GM04503 (cell line): Measurements from ENCODE around the gene MYADML2.
"Not testable (repeated sequence)": the region's sequence is repeated elsewhere in the genome, so short reads cannot be mapped to it uniquely, and the experiment has no call there.

Experiments
- DNase-seq: peaks from one replicate; pipeline ENCODE4 v3.0.0-alpha.2; 2012; ENCODE audit warnings: low read depth

MYADML2 gene

DNA sequence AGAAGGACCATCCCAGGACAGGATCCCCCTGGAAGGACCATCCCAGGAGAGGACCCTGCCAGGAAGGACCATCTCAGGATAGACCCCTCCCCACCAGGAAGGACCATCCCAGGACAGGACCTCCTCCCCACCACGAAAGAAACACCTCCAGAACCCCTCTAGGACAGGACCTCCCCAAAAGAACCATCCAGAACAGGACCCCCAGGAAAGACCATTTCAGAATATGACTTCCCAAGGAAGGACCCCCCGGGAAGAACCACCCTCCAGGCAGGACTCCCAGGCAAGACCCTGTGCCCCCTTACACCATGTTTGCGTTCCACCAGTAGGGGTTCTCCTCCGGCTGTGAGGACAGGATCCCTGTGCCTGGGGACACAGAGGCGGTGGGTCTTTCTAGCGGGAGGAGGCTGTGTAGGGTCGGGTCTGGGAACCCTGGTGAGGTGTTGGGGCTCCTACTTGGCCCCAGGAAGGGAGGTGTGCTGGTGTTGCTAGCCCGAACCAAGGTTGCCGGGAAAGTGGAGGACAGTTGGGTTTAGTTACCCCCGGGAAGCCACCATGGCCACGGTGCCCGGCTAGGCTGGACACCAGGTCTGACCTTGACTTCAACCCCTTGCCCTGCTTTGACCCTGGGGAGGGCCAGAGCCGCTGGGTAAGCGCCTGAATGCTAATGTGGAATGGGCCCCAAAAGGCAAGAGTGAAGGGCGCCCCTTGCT is 11.8 kb upstream of the MYADML2 start:
- no peak for DNase-seq

DNA sequence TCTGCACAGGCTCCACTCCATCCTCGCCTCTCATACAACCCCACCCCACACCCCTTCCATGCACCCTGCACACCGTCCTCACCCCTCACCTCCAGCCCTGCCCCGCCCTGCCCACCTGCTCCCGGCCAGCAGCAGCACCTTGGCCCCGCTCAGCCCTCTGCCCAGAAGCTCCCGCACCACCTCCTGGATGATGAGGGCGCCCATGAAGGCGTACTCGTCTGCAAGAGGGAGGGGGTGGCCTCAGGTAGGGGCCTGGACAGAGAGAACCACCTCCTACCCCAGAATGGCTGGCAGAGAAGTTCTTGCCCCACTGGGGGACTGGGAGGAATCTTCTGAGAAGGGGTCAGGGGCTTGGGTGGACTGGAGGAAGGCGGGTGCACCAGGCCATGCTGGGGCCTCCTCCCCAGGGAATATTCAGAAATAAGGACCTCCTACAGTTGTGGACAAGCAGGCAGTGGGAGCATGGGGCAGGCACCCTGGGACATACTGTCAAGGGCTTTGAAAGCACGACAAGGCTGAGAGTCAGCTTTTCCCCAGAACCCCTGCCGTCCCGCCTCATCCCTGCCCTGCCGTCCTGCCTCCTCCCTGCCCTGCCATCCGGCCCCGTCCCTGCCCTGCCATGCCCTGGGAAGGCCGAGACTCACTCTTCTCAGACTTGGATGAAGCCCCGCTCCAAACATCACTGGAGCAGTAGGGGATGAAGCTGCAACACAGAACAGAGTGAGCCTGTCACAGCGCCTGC is 10.8 kb upstream of the MYADML2 start:
- no peak for DNase-seq

DNA sequence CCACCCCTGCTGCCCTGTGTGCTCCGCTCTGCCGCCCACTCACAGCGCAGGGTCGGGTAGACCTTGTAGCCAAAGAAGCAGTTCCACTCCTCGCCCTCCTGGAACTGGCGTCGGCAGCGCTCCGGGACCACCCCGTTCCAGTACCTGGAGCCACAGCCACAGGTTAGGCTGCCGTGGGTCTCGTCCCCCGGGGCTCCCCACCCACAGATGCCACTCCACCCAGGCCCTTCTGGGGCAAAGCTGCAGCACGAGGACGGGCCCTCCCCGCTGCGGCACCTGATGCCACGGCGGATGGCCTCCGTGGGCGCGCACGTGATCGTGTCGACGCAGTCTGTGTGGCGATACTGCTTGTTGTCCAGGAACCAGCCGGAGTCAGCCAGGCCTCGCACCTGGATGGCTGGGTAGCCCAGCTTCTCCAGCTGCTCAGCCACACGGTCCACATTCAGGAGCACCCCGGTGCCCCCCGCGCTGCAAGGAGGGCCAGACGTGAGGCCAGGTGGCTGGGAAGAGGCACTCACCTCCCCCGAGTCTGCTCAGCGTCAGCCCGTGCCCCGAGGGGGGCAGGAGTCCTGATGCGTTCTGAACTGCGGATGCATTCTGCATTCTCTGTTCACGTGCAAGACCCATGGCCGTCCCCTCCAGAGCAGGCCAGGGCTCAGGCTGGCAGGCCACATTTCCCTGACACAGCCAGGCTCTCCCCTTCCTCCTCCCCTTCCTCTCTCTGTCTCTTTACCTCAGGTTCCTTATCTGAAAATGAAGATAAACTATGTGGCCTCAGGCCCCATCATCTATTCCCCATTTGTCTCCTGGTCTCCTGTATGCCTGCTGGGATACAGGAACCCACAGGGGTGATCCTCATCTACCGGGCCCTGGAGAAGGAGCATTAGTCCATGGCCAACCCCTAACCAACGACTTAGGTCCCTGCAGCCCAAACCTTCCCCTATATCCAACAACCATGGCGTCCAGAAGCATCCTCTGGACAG is 9.9 kb upstream of the MYADML2 start:
- no peak for DNase-seq

DNA sequence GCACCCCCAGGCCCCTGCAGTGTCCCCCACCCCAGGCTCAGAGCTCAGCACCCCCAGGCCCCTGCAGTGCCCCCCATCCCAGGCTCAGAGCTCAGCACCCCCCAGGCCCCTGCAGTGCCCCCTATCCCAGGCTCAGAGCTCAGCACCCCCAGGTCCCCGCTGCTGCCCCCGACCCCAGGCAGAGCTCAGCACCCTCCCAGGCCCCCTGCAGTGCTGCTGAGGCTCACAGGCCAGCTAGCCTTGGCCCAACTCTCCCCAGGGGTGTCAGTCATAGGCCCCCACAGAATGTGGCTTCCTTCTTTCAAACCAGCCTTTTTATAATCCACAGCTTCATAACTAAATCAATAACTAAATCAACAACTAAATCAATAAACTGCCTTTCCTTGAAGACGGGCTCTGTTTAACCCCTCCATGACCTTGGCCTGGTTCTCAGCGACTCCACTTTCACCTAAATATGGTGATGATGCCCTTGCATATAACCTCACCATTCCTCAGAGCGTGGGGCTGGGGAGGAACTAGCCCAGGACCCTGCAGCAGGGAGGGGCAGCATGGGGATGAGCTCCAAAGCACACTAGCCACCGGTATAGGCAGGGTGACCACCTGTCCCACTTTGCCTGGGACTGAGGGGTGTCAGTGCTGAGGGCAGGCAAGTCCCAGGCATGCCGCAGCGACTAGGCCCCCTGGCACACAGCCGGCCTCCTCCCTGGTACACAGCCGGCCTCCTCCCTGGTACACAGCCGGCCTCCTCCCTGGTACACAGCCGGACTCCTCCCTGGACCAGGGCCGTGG is 8.9 kb upstream of the MYADML2 start:
- no peak for DNase-seq

DNA sequence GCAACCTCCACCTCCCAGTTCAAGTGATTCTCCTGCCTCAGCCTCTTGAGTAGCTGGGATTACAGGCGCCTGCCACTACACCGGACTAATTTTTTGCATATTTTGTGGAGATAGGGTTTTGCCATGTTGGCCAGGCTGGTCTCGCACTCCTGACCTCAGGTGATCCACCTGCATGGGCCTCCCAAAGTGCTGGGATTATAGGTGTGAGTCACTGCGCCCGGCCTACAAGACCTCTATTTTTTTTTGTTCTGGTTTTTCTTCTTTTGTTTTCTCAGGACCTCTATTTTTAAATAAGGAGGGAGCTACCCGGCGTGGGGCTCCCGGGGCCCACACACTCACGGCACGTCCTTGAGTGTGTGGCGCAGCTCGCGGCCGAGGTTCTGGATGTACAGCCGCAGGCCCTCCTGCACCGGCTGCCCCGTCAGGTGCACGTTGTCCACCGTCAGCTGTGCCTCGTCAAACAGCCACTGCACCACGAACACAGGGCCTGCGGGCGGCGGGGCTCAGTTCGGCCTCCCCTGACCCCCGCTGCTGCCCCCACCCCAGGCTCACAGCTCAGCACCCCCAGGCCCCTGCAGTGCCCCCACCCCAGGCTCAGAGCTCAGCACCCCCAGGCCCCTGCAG is 8.1 kb upstream of the MYADML2 start:
- DNase-seq = no peak

DNA sequence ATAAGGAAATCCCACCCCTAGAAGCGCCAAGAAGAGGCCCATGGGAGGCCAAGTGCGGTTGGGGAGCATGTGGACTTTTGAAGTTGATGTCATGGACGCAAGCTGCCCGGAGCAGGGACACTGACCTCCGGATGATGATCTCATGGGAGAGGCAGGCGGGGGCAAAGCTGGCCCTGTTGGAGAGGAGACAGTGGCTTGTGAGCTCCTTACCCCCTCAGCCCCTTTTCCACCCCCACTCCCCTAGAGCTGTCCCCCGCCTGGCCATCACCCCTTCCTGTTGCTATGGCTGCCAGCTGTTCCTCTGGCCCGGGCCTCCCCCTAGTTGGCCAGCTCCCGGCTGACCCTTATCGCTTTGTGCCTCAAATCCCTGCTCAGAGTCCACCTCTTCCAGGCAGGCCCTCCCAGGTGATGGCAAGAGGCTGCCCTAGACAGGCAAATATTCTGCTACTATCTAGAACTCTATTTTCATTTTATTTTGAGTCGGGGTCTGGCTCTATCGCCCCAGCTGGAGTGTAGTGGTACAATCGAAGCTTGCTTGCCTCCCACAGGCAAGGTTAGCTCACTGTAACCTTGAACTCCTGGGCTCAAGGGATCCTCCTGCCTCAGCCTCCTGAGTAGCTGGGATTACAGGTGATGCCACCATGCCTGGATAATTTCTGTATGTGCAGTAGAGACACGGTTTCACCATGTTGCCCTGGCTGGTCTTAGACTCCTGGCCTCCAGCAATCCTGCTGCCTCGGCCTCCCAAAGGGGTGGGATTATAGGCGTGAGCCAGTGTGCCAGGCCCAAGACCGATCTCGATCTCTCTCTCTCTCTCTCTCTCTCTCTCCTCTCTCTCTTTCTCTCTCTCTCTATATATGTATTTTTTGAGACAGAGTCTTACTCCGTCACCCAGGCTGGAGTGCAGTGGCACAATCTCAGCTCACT is 7.4 kb upstream of the MYADML2 start:
- no peak for DNase-seq

DNA sequence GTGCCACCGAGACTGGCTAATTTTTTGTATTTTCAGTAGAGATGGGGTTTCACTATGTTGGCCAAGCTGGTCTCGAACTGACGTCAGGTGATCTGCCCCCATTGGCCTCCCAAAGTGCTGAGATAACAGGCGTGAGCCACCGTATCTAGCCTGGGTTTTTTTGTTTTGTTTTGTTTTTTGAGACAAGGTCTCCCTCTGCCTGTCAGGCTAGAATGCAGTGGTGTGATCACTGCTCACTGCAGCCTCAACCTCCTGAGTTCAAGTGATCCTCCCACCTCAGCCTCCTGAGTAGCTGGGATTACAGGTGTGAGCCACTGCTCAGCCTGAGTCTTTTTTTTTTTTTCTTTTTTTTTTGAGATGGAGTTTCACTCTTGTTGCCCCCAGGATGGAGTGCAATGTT is 6.4 kb upstream of the MYADML2 start:
- DNase-seq = not testable (repeated sequence)

DNA sequence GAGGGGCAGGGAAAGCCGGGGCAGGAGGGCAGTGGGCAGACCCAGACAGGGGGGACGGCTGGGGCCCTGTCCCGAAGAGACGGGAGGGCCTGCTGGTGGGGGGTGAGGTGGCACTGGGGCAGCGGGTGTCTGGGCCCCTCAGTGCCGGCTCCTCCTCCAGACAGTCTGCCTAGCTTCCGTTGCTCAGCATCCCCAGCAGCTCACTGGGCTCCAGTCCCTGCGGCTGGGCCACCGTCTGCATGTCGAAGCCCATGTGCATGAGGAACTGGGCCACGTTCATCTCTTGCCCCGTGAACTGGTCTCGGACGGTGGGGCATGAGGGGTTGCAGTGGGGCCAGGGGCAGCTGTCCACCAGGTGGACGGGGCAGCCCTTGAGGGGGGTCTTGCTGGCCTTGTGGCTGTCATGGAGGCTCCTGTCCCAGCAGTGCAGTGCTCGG is 5.8 kb upstream of the MYADML2 start:
- no peak for DNase-seq

DNA sequence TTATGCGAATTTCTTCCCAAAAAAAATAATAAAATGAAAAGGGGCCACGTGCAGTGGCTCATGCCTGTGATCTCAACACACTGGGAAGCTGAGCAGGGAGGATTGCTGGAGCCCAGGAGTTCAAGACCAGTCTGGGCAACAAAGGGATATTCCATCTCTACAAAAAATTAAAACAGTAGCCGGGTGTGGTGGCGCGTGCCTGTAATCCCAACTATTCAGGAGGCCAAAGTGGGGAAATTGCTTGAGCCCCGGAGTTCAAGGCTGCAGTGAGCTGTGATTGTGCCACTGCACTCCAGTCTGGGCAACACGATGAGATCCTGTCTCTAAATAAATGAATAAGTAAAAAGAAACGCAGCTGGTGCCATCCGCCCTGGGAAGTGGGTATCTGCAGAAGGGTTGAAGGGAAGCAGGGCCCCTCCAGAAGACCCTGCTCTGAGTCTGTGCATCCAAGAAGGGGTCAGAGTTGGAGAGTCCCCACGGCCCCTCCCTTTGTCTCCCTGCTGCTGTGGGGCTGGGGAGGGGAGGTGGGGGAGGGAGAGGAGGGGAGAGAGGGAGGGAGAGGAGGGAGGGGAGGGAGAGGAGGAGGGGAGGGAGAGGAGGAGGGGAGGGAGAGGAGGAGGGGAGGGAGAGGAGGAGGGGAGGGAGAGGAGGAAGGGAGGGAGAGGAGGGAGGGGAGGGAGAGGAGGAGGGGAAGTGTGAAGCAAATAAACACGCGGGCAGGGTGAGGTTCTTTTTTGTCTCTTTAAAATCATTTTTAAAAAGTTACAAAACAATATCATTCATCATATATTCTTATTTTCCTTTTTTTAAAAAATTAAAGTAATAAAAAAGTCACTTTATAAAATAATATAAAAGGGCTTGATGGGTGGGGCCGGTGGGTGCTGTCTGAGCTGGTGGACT is 5.0 kb upstream of the MYADML2 start:
- DNase-seq = no peak

DNA sequence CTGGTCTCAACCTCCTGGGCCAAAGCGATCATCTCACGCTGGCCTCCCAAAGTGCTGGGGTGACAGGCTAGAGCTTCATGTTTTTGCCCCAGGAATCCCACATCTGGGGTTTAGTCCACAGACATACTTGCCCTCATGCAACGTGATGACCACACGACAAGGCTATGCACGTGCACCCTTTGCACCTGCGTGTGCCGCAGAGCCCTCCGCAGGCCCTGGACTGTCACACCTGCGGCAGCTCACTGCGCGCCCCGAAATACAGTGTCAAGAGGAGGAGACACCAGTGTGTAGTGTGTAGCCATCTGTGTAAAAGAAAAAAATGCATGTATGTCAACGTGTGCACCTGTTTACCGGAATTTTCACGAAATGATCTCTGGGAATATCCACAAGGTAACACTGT is 3.5 kb upstream of the MYADML2 start:
- DNase-seq = no peak

DNA sequence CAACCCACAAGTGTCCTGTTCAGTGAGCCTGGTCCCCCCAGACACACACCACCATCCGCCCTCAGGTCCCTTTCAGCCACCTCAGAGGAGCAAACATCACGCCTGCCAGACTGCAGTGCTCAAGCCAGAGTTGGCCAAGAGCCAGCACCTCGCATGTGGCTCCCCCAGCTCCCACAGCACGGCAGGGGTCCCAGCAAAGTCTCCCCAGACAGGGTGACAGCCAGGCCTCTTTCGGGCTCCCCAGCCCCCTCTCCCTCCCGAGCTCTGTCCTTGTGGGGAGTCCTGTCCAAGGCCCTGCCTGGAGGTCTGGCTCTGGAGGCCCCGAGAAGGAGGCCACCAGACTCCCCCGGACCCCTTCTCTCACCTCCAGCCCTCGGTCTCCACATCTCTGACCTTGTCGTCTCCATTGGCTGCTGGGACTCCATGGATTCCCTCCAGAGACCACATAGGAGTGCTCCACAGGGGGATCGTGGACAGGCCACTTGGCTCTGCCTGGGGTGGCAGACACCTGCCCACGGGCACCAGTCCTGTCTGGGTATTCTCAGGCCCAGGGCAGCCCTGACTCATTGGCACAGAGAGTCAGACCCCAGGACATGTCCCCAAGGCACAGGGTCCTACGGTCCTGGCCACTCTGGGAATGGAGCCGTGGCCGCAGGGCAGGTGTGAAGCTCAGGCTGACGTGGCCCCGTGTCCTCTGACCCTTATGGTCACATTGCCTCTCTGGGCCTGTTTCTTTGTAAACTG is 1.8 kb upstream of the MYADML2 start:
- DNase-seq = no peak

DNA sequence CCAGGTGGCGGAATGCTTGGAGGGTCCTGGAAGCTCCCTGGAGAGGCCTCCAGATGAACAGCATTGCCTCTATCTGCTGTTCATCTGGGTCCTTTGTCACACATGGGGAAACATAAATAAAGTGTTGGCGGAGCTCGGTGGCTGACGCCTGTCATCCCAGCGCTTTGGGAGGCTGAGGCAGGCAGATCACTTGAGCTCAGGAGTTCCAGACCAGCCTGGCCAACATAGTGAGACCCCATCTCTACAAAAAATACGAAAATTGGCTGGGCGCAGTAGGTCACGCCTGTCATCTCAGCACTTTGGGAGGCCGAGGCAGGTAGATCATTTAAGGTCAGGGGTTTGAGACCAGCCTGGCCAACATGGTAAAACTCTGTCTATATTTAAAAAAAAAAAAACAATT is 2.2 kb downstream of the MYADML2 start:
- no peak for DNase-seq

DNA sequence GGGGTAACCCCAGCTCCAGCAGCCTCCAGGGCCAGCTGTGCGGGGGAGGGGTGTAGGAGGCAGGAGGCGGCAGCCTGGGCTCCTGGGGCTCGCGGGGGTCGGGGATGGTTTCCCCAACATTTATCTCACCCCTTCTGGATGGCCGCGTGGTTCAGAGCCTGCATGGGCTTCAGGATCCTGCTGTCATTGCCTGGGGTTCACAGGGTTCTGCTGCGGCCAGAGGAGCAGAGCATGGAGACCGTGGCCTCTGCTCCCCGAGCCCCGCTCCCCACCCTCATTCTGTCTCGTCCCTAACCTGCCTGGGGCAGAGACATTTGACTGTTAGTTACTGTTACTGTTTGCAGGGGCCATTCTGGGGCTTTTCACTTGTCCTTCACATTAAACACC is 4.9 kb downstream of the MYADML2 start:
- DNase-seq = no peak

DNA sequence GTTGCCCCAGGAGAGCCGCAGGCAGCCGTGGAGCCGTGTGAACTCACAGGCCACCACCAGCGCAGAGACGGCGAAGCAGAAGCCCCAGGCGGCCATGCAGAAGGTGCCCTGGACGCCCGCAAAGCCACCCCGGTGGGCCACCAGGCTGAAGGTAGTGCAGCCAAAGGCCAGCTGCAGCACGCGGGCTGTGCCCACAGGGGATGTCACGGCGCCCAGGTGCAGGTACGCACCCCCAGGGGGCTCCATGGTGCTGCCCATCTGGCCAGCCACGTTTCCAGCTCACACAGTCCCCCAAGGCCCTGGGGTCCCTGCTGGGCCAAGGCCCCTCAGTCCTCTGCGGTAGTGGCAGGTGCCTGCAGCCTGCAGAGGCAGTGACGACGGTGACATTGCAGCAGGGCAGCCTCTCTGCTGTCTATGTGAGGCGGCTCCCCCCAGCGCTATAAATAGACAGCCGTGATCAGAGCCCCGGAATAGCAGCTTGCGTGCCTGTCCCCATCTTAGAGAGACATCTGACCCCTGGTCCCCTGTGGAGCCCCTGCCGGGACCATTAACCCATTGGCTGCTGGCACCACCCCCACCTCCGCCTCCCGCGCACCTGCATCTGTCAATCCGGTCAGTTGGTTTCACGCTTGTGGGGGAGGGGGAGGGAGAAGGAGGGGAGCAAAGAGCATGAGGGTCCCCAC is 5.4 kb downstream of the MYADML2 start:
- DNase-seq = no peak

DNA sequence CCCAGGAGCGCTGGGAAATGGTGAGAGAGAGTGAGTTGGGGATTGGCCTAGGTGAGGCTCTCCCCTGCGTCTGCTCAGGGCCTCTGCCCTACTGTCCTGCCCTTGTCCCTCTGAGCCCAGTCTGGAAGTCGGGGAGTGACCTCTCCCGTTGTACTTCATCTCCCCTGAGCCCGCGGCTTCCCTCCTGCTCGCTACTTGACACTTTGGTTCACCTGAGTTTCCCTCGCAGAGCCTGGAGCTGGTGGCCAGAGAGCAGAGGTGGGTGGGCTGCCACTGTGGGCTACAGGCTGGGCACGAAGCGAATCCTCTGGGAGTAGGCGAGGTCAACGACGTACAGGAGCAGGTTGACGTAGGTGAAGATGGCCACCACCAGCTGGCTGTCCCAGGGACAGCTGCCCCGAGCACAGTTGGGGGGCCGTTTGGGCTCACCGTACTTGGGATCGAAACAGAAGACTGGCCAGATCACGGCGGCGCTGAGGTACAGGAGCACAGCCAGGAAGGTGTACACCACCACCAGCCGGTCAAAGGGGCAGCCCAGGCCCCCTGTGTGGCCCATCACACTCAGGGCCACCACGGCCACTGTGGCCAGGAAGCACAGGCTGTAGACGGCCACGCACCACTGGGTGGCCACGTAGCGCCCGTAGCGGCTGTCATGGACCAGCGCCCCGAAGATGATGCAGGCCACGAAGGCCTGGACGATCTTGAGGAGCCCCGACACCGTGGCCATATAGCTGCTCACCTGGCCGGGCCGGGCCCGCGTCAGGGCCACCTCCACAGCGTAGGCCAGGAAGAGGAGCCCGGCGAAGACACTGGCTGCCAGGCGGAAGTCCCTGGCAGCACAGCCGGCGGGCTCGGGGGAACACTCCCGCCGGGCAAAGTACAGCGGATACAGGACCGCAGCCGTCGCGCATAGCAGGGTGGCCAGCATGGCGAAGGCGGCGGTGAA is 6.2 kb downstream of the MYADML2 start:
- no peak for DNase-seq

DNA sequence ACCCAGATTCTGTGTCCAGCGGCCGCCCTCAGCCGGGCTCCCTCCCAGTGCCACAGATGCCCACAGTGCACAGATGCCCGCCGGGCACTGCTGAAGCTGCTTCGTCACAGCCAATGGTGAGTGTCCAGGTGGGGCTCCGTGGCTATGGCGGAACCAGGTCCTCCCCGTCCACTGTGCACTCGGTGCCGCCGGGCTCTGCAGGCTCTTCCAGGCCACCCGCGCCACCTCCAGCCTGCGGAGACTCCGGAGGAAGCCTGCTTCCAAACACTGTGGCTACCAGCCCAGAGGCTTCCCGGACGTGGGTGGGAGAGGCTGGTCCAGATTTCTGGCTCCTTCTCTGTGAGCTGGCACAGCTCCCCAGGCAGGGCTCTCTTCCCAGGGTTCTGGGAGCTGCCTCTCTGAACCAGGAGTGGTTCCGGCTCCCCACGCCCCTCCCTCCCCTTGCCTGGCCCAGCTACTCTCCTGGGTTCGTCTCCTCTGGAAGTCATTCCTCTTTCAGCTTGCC is 7.1 kb downstream of the MYADML2 start:
- no peak for DNase-seq
